Rectal smooth muscle tissue (tissue), 1 donor: ENCODE data around the gene EGLN3.

ENCODE experiments used
- H3K27ac ChIP-seq: one replicate; pipeline ENCODE4 v1.7.0; 2013; ENCODE audit warnings: low read depth, low read length, inconsistent platforms
- H3K27me3 ChIP-seq: one replicate; pipeline ENCODE4 v1.7.0; 2013; ENCODE audit warnings: low read length; ENCODE audit not compliant: control insufficient read depth, insufficient read depth
- H3K36me3 ChIP-seq: one replicate; pipeline ENCODE4 v1.7.0; 2013; ENCODE audit warnings: low read length; ENCODE audit not compliant: control insufficient read depth, insufficient read depth
- H3K4me1 ChIP-seq: one replicate; pipeline ENCODE4 v1.7.0; 2013; ENCODE audit warnings: low read length; ENCODE audit not compliant: control insufficient read depth, insufficient read depth
- H3K4me3 ChIP-seq: one replicate; pipeline ENCODE4 v1.7.0; 2013; ENCODE audit warnings: low read length
- H3K9ac ChIP-seq: one replicate; pipeline ENCODE4 v1.7.0; 2013; ENCODE audit warnings: low read length

Gene EGLN3

DNA sequence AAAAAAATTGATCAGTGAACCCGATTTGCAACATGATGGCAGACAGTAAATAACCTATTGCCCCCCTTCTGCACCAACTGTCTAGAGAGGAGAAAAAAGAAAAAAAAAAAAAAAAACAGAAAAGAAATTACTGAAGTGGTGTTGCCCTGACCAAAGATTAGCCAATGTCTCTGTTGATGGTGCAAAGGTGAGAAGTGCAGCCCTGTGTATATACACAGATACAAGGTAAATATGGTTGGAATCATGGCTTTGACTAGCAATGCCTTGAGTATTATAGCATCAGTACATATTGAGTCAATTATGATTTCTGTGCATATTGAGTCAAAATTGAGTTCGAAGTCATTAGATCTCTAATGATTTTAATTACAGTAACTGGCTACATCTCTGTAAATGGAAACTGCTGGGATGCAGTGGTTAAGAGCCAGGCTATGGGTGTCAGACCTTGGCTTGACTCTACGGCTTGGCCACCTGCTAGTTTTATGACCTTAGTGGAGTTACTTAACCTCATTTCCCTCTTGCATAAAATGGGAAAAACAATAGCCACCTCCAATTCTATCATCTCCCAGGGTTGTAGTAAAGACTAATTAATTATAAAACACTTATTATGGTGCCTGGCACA, 51.0 kb downstream of the EGLN3 start:
- H3K4me1 ChIP-seq = no peaks in the 10 kb centered on the region
- H3K36me3 ChIP-seq = no peaks in the 10 kb centered on the region
- H3K27me3 ChIP-seq = no peaks in the 10 kb centered on the region
- H3K9ac ChIP-seq = no peak overlapping the region
- no peak overlapping the region for H3K4me3 ChIP-seq
- H3K27ac ChIP-seq = no peak overlapping the region

DNA sequence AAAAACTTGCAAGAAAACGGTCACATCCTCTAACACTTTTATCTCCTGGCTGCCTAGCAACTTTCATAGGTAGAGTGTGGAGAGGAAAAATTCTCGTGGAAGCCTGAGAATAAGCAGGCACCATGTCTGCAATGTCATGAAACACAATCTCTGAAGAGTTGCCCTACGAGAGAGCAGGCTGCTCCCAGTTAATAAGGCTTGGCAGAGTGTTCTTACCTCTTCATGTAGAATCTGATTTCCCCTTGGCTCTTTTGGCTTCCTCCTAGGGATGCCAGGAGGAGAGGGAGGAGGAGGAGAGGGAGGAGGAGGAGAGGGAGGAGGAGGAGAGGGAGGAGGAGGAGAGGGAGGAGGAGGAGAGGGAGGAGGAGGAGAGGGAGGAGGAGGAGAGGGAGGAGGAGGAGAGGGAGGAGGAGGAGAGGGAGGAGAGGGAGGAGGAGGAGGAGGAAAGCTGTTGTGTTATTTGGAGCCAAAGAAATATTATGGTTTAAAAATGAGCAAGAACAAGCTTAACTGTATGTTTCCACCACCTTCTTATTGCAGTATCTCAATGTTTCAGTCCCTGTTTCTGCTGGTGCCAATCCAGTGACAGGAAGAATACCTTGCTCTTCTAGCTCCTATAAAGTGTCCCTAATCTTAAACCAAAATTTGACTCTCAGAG, 52.9 kb downstream of the EGLN3 start:
- no peak overlapping the region for H3K9ac ChIP-seq
- H3K27ac ChIP-seq = peak overlapping the region; percentile 24
- no peaks in the 10 kb centered on the region for H3K27me3 ChIP-seq
- H3K36me3 ChIP-seq = no peaks in the 10 kb centered on the region
- no peaks in the 10 kb centered on the region for H3K4me1 ChIP-seq
- no peak overlapping the region for H3K4me3 ChIP-seq

DNA sequence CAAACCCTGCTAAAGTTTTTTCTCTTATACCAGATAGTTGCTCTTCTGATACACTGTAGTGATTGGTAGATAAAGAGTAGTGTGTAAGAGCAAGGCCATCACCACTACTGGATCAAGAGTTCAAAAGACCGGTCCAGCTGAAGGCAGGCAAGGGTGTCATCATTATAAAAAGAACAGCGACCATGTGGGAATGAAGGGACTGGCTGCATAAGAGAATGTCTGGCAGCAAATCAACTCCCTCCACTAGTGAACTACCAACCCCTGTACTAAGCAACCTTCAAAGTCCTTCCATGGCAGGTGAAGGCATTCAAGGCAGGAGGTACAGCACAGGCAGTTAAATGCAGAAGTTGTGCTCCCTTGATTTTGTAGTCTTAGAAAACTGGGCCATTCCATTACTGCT, 53.5 kb downstream of the EGLN3 start:
- Histone ChIP-seq H3K27ac (peak overlapping the region; percentile 24), H3K9ac (no peak overlapping the region)

DNA sequence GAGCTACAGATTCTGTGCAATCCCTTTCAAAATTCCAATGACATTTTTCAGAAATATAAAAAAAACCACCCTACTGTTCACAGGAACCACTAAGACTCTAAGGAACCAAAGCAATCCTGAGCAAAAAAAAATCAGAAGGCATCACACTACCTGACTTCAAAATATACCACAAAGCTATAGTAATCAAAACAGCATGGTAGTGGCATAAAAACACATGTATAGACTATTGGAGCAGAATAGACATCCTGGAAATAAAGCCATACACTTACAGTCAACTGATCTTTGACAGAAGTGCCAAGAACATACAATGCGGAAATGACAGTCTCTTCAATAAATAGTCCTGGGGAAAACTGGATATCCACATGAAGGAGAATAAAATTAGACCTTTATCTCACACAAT, 56.5 kb downstream of the EGLN3 start:
- Histone ChIP-seq H3K36me3 (no peaks in the 10 kb centered on the region), H3K4me1 (no peaks in the 10 kb centered on the region), H3K9ac (no peak overlapping the region), H3K27ac (no peak overlapping the region), H3K27me3 (no peaks in the 10 kb centered on the region), H3K4me3 (no peak overlapping the region)

More for the DNA sequence above, 53.5 kb downstream of the EGLN3 start:
- Histone ChIP-seq H3K27me3 (no peaks in the 10 kb centered on the region), H3K4me1 (no peaks in the 10 kb centered on the region), H3K36me3 (no peaks in the 10 kb centered on the region), H3K4me3 (no peak overlapping the region)

DNA sequence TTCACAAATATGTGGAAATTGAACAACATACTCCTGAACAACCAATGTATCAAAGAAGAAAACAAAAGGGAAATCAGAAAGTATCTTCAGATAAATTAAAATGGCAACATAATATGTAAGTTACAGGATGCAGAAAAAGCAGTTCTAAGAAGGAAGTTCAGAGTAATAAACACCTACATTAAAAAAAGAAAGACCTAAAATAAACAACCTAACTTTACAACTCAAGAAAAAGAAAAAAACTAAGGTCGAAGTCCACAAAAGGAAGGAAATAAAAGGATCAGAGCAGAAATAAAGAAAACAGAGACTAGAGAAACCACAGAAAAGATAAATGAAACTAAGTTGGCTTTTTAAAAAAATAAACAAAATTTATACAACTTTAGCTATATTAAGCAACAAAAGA, 59.2 kb downstream of the EGLN3 start:
- Histone ChIP-seq H3K27me3 (no peaks in the 10 kb centered on the region), H3K9ac (no peak overlapping the region), H3K4me1 (no peaks in the 10 kb centered on the region), H3K4me3 (no peak overlapping the region), H3K27ac (no peak overlapping the region), H3K36me3 (no peaks in the 10 kb centered on the region)

DNA sequence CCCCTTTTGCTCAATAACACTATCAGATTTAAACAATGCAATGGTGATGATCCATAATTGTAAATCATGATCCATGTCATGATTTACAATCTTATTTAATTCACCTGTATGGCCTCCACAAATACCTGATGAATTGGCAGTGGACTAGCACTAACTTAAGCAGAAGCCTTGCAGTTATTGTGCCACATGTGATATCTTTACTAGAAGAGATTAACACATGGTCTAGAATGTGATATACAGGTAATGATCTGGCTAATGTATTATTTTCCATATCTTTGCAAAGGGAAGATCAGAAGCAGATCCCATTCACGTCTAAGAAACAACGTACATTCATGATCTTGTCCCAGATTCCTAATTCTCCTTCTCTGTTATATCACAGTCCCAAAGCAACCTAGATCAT, 66.0 kb downstream of the EGLN3 start:
- Histone ChIP-seq H3K9ac (no peak overlapping the region), H3K27ac (no peak overlapping the region), H3K36me3 (no peaks in the 10 kb centered on the region), H3K4me3 (no peak overlapping the region), H3K4me1 (no peaks in the 10 kb centered on the region), H3K27me3 (no peaks in the 10 kb centered on the region)

DNA sequence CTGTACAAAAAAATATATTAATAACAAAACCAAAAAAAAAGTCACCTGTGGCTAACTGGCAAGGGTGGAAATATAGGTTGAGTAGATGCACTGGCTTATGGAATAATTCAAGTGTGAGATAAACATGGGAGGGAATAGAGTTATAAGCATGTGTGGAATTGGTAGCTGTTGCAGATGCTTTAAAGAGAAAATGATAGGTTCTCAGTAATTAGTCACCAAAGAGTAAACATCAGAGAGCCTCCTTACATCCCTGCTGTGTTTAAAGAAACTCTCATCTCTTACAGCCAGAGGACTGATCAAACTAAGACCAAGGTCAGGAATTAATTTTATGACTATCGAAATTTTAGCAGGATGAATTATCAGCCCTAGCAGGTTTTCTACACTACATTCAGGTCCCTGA, 70.5 kb downstream of the EGLN3 start:
- Histone ChIP-seq H3K27ac (no peak overlapping the region), H3K9ac (no peak overlapping the region), H3K4me1 (no peaks in the 10 kb centered on the region), H3K4me3 (no peak overlapping the region), H3K27me3 (no peaks in the 10 kb centered on the region), H3K36me3 (no peaks in the 10 kb centered on the region)

DNA sequence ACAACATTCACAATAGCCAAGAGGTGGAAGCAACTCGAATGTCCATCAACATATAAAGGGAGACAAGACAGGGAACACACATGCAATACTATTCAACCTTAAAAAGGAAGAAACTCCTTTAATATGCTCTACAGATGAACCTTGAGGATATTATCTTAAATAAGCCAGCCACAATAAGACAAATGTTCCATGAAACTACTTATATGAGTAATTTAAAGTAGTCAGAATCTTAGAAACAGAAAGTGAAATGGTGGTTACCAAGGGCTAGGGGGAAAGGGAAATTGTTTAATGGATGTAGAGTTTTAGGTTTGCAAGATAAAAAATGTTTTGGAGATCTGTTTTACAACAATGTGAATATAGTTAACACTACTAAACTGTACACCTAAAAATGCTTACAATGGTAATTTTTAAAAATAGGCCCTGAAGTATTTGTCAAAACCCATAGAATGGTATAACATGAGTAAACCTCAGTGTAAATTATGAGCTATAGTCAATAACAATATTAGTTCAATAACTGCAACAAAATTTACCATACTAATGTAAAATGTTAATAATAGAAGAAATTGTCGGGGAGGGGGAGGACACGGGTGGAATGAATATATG, 71.1 kb downstream of the EGLN3 start:
- Histone ChIP-seq H3K27ac (no peak overlapping the region), H3K4me3 (no peak overlapping the region), H3K9ac (no peak overlapping the region), H3K27me3 (no peaks in the 10 kb centered on the region), H3K36me3 (no peaks in the 10 kb centered on the region), H3K4me1 (no peaks in the 10 kb centered on the region)

DNA sequence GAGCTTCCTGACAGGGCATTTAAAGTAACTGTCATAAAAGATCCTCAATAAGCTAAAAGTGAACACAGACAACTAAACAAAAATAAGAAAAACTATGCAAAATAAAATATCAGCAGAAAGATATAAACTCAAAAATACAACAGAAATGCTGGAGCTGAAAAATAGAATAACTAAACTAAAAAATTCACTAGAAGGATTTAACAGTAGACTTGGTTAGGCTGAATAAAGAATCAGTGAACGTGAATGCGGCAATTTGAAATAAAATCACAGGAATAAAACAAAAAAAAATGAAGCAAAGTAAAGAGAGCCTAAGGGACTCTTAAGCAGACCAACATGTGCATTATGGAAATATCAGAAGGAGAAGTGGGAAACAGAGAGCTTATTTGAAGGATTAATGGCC, 74.6 kb downstream of the EGLN3 start:
- H3K9ac ChIP-seq = no peak overlapping the region
- no peaks in the 10 kb centered on the region for H3K4me1 ChIP-seq
- no peaks in the 10 kb centered on the region for H3K27me3 ChIP-seq
- no peak overlapping the region for H3K4me3 ChIP-seq
- H3K36me3 ChIP-seq = no peaks in the 10 kb centered on the region
- no peak overlapping the region for H3K27ac ChIP-seq
